ENCODE measurements around the gene GPR132. TPM values are rescaled to one million over a fixed set of nuclear protein-coding genes. Genes with fewer than 3 reads are reported as not detected.

Gene GPR132
- total and polyA plus RNA-seq, 2 experiments from 2014 or later = 0.14 TPM; not detected in 1

GRCh38 chr14:105014631-105015030 is 50.6 kb downstream of the GPR132 start:
- ATAC-seq (peak; percentile 16), DNase-seq (ENCODE audit: low spot score) (no peak)
- peaks cover 12% of the 10 kb centered on the region for H3K27me3 Mint-ChIP-seq (ENCODE audit: insufficient read depth, low read depth, poor library complexity)
- no peak overlapping the region for H3K27ac ChIP-seq (ENCODE audit: low read depth)
- H3K4me3 Mint-ChIP-seq = no peak overlapping the region; the same call in 2 of the 3 replicates
- H3K9me3 Mint-ChIP-seq = no peaks in the 10 kb centered on the region
- no peak overlapping the region for H3K4me3 ChIP-seq
- H3K9me2 ChIP-seq (ENCODE audit: insufficient read depth) = no peaks in the 10 kb centered on the region
- TF ChIP-seq REST (IDR thresholded peaks at IDR 0.05; ENCODE audit: unreplicated experiment) = no peak
- no peak for TF ChIP-seq CTCF (conservative IDR thresholded peaks at IDR 0.05; ENCODE audit: low read depth in 2 of 2)
- TF ChIP-seq ZNF331 (CRISPR knock-in tag; IDR thresholded peaks at IDR 0.05; ENCODE audit: low read depth) = no peak
- H3K27ac Mint-ChIP-seq = no peak overlapping the region
- peaks cover 62% of the 10 kb centered on the region for H3K4me1 Mint-ChIP-seq
- no peak overlapping the region for H2AFZ ChIP-seq
- H3K4me1 ChIP-seq (ENCODE audit: insufficient read depth) = peaks cover 36% of the 10 kb centered on the region
- H3K27me3 ChIP-seq (ENCODE audit: insufficient read depth) = no peaks in the 10 kb centered on the region
- peak overlapping the region; percentile 62; the same call in 1 of the 2 replicates for H3K4me2 ChIP-seq
- H4K20me1 ChIP-seq (replicated peaks; ENCODE audit: insufficient read depth) = peaks cover 77% of the 10 kb centered on the region
- peaks cover 7% of the 10 kb centered on the region for H3K36me3 ChIP-seq (ENCODE audit: insufficient read depth)
- no peaks in the 10 kb centered on the region for H3F3A ChIP-seq (replicated peaks; ENCODE audit: low read depth)
- H3K79me2 ChIP-seq (replicated peaks; ENCODE audit: insufficient read depth) = peaks cover 98% of the 10 kb centered on the region
- H3K36me3 Mint-ChIP-seq (ENCODE audit: low read depth) = peaks cover 50% of the 10 kb centered on the region

GRCh38 chr14:105014032-105014431 is 51.2 kb downstream of the GPR132 start:
- H3K79me2 ChIP-seq (replicated peaks; ENCODE audit: insufficient read depth) = peaks cover 98% of the 10 kb centered on the region
- ATAC-seq = no peak
- DNase-seq (ENCODE audit: low spot score) = no peak
- H2AFZ ChIP-seq = no peak overlapping the region
- Mint-ChIP-seq H3K27ac (no peak overlapping the region), H3K9me3 (no peaks in the 10 kb centered on the region), H3K36me3 (ENCODE audit: low read depth) (peaks cover 49% of the 10 kb centered on the region), H3K4me3 (no peak overlapping the region; the same call in 2 of the 3 replicates), H3K27me3 (ENCODE audit: insufficient read depth, low read depth, poor library complexity) (peaks cover 12% of the 10 kb centered on the region), H3K4me1 (peaks cover 56% of the 10 kb centered on the region)
- H3K4me3 ChIP-seq = no peak overlapping the region
- no peaks in the 10 kb centered on the region for H3F3A ChIP-seq (replicated peaks; ENCODE audit: low read depth)
- H3K27me3 ChIP-seq (ENCODE audit: insufficient read depth) = no peaks in the 10 kb centered on the region
- peaks cover 13% of the 10 kb centered on the region for H3K36me3 ChIP-seq (ENCODE audit: insufficient read depth)
- peaks cover 76% of the 10 kb centered on the region for H4K20me1 ChIP-seq (replicated peaks; ENCODE audit: insufficient read depth)
- peaks cover 30% of the 10 kb centered on the region for H3K4me1 ChIP-seq (ENCODE audit: insufficient read depth)
- H3K9me2 ChIP-seq (ENCODE audit: insufficient read depth) = no peaks in the 10 kb centered on the region
- H3K27ac ChIP-seq (ENCODE audit: low read depth) = peak overlapping the region; percentile 19; the same call in 1 of the 2 replicates
- no peak overlapping the region for H3K4me2 ChIP-seq
- TF ChIP-seq EZH2 (IDR thresholded peaks at IDR 0.05; ENCODE audit: low read depth, unreplicated experiment) = no peak
- TF ChIP-seq CREB1 (CRISPR knock-in tag; IDR thresholded peaks at IDR 0.05; ENCODE audit: low read depth) = no peak
- no peak for TF ChIP-seq POLR2AphosphoS5 (IDR thresholded peaks at IDR 0.05; ENCODE audit: low read depth)
- no peak for TF ChIP-seq EZH2phosphoT487 (IDR thresholded peaks at IDR 0.05; ENCODE audit: unreplicated experiment)
- TF ChIP-seq CTCF (conservative IDR thresholded peaks at IDR 0.05; ENCODE audit: low read depth in 2 of 2) = no peak
